Epithelial cell of prostate (primary cell): ENCODE measurements around the gene RSAD2.

Experiments used
- DNase-seq: peaks from one replicate; pipeline ENCODE4 v3.0.0-alpha.2; 2011; ENCODE audit warnings: low read depth, low spot score
- H3K27ac ChIP-seq: fragments of 450-650 bp; 2 replicates; pipeline ENCODE4 v1.5.1; 2017; ENCODE audit warnings: mild to moderate bottlenecking

Gene RSAD2

DNA sequence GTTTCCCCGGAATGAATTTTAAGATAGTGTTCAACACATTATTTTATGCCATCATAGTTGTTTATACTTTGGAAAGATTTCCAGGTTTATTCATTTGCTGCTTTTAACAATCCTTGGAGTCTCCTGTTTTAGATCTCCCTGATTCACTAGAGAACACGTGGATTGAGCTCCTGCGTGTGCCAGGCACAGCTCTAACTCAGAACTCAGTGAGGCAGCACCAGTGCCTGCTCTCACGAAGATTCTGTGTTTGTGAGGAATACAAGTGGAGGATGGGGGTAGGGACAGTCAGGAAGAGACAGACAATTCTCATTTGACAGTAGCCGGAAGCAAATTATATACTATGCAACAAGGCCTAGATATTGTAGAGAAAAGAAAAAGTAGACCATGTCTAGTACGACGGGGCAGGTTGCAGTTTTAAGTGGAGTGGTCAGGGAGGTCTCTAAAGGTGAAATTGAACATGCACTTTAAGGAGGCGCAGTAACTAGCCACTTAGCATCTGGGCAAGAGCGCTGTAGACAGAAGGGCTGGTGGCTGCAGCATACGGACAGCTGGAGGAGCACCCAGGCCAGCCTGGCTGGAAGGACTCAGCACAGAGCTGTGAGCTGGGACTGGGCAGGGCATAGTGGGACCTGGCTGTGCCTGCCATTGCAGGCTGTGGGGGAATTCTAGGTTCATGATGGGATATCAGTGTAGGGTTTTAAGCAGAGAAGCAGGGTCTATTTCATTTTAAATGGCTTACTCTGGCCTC, 63.9 kb downstream of the RSAD2 start:
- no peak for DNase-seq
- H3K27ac ChIP-seq: no peak overlapping the region

DNA sequence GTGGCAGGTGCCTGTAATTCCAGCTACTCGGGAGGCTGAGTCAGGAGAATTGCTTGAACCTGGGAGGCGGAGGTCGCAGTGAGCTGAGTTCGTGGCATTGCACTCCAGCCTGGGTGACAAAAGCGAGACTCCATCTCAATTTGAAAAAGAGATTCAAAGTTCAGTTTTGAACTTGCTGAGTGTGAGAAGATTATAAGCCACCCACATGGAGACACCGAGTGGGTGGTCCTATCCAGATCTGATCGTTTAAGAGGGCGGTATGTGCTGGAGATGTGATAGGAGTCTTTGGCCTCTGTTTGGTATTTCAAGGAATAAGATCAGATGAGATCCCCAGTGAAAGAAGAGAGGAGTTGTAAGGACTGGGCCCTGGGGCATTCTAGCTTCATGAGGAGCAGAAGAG, 65.3 kb downstream of the RSAD2 start:
- no peak overlapping the region for H3K27ac ChIP-seq
- no peak for DNase-seq

DNA sequence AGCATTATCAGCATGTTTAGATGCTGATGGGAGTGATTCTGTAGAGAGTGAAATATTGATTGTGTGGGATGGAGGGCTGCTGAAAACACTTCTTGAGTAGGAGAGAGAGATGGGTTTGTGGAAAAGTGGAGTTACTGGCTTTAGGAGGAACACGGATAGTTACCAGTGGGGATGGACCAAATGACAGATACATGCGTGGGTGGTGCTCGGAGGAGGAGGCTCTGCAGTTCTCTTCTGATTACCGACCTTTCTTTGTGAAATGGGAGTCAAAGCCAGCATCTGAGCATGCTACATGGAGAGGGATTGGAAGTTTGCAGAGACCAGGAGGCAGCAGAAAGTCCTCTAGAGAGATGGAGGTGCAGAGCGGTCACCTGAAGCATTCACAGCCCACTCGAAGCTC, 65.9 kb downstream of the RSAD2 start:
- DNase-seq: no peak
- no peak overlapping the region for H3K27ac ChIP-seq

DNA sequence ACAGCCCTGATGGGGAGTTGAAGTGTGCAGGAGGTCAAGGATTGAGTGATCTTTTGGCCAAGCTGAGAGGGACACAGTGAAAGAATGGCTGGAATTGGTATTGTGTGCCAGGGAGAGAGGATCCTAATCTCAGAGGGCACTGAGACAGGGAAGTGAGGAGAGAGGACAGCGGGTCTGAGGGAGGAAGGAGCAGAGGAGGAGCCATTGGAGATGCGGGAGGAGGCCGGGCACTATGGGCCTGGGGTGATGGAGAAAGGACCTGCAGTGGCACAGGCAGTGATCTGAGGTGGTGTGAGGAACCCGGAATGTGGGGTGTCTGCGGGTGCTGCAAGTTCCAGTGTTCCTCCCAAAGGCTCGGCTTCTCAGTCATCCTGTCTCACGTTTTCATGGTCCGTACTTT, 66.4 kb downstream of the RSAD2 start:
- DNase-seq: no peak
- H3K27ac ChIP-seq: no peak overlapping the region

DNA sequence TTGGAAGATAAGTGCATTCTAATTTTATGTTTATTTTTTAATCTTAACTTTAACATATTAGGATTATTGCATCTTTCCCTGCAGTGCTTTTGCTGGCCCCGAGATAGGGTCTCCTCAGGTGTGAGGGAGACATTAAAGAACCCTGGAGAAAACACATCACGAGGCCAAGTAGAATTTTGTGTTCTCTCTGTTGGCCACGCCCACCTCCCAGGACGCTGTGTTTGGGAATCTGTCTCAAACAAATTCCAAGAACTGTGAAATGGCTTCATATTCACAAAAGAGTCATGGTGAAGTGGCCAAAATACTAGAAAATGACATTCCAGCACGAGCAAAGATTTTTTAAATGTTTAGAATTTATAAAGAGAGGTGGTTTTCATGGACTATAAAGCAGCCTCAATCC, 67.0 kb downstream of the RSAD2 start:
- DNase-seq: no peak
- H3K27ac ChIP-seq: no peak overlapping the region

DNA sequence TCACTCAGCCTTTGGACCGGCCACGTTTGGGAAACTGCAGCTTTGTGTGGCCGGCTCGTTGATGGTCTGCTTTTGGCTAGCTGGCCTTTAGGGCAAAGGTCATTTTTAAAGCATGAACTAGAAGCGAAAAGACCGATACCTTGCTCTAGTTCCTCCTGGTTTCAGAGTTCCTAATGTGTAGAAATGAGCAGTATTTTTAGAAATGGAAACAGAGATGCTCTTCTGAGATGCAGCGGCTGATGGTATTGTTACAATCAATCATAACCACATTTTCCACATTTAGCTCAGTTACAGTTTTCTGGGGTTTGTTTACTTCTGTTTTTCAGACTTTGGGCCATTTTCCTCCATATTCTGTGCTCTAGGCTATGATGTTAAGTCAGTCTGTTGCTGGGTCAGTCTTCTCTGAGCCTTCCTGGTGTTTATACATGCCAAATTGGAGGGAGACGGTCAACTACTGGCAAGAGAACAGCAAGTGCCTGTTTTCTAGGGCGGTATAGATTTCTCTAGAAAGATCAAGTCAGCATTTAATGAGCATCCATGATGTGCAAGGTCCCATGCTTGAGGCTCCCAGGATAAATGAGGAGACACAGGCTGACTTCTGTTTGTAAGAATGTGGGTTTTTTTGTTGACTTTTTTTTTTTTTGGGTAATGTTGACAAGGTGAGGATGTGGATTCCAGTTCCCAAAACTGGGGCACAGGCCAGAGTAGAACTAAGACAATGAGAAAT, 67.7 kb downstream of the RSAD2 start:
- no peak for DNase-seq
- no peak overlapping the region for H3K27ac ChIP-seq

DNA sequence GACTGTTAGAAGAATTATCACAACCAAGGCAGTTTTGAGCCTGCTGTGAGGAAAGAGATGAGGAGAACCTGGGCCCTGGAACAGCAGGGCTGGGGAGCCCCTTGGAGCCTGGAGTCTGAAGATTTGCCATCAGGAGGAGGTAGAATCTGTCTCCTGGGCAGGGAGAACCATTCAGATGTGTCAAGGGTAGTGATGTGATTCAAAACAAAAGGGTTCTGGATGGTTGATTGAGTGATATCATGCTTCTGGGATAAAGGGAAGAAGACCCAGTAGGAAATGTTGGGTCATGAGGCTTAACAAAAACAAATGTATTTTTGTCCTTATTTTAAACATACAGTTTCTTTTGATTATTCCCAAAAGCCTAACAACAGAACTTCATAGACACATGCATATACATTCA, 68.2 kb downstream of the RSAD2 start:
- DNase-seq: no peak
- H3K27ac ChIP-seq: no peak overlapping the region

DNA sequence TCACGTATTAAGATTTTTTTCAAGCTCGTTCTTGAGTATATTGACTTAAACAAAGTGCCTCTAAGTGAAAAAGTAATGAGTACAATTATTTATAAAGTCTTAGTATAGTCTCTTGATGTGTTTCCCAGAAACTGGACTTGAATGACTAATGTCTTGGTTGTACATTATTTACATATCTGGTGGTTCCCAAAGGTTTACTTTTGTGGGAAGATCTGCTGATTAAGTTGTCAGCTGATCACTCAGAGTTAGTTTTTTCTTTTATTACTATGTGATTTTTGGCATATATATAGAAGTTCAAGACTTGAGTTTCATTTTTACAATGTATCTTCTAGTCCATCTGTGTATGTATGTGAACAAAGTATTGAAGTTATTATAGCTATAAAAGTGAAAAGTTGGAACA, 69.1 kb downstream of the RSAD2 start:
- H3K27ac ChIP-seq: no peak overlapping the region
- DNase-seq: peak; percentile 60
